Osteocyte (in vitro differentiated cells): ENCODE measurements around the gene NUP98. TPM values are rescaled to one million over a fixed set of nuclear protein-coding genes. Genes with fewer than 3 reads are reported as not detected.

ENCODE experiments used
- DNase-seq: peaks from one replicate; pipeline ENCODE4 v3.0.0; 2021; ENCODE audit warnings: mixed read lengths; ENCODE audit not compliant: unreplicated experiment; ENCODE audit errors: extremely low spot score
- H3K27ac Mint-ChIP-seq: one replicate; pipeline ENCODE4 v1.8.0; 2021; ENCODE audit warnings: mild to moderate bottlenecking, mixed read lengths; ENCODE audit not compliant: unreplicated experiment
- H3K27me3 Mint-ChIP-seq: one replicate; pipeline ENCODE4 v1.8.0; 2021; ENCODE audit warnings: mixed read lengths; ENCODE audit not compliant: unreplicated experiment
- H3K36me3 Mint-ChIP-seq: one replicate; pipeline ENCODE4 v1.8.0; 2021; ENCODE audit warnings: mixed read lengths; ENCODE audit not compliant: unreplicated experiment
- H3K4me1 Mint-ChIP-seq: one replicate; pipeline ENCODE4 v1.8.0; 2021; ENCODE audit warnings: mixed read lengths; ENCODE audit not compliant: unreplicated experiment
- H3K4me3 Mint-ChIP-seq: one replicate; pipeline ENCODE4 v1.8.0; 2021; ENCODE audit warnings: mild to moderate bottlenecking, moderate library complexity, mixed read lengths; ENCODE audit not compliant: unreplicated experiment
- H3K9me3 Mint-ChIP-seq: one replicate; pipeline ENCODE4 v1.8.0; 2021; ENCODE audit warnings: mixed read lengths; ENCODE audit not compliant: unreplicated experiment
- total RNA-seq: library from RNA; stranded (reverse); gene quantifications from 2 replicates; pipeline ENCODE4 v1.2.1, GENCODE V29; 2021
- TF ChIP-seq, protein P1 (sequence below): fragments of 200-600 bp; sonication (generic); IDR thresholded peaks from 2 replicates; pipeline ENCODE4 v1.5.0; 2021; ENCODE audit warnings: antibody characterized with exemption, mild to moderate bottlenecking, moderate library complexity

Gene NUP98
- total RNA-seq, 1 donor from 2014 or later, result 68.9 TPM

DNA sequence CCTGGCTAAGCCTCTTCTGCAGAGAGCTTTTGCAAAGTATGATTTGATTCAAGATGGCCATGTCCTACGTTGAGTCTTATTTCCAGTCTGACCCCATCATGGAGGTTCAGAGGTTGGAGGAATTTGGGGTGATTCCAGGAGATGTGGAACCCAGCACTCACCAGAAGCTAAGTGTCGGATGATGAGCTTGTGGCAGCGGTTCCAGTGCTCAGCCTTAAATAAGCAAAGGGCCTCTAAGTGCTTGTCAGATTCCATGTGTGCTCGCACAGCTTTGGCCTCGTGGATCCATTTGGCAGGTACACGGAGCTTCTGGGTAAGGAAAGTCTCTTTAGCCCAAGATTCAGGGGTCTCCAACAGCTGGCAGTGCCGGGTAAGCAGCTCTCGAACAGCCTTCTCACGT lies 114.3 kb downstream of the NUP98 start:
- peaks cover 61% of the 10 kb centered on the region for H3K36me3 Mint-ChIP-seq
- no peaks in the 10 kb centered on the region for H3K27me3 Mint-ChIP-seq
- H3K4me3 Mint-ChIP-seq, result no peak overlapping the region
- no peak for DNase-seq
- H3K4me1 Mint-ChIP-seq, result peaks cover 8% of the 10 kb centered on the region
- no peaks in the 10 kb centered on the region for H3K9me3 Mint-ChIP-seq
- TF ChIP-seq, protein P1, sequence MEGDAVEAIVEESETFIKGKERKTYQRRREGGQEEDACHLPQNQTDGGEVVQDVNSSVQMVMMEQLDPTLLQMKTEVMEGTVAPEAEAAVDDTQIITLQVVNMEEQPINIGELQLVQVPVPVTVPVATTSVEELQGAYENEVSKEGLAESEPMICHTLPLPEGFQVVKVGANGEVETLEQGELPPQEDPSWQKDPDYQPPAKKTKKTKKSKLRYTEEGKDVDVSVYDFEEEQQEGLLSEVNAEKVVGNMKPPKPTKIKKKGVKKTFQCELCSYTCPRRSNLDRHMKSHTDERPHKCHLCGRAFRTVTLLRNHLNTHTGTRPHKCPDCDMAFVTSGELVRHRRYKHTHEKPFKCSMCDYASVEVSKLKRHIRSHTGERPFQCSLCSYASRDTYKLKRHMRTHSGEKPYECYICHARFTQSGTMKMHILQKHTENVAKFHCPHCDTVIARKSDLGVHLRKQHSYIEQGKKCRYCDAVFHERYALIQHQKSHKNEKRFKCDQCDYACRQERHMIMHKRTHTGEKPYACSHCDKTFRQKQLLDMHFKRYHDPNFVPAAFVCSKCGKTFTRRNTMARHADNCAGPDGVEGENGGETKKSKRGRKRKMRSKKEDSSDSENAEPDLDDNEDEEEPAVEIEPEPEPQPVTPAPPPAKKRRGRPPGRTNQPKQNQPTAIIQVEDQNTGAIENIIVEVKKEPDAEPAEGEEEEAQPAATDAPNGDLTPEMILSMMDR, result no peak
- no peak overlapping the region for H3K27ac Mint-ChIP-seq

DNA sequence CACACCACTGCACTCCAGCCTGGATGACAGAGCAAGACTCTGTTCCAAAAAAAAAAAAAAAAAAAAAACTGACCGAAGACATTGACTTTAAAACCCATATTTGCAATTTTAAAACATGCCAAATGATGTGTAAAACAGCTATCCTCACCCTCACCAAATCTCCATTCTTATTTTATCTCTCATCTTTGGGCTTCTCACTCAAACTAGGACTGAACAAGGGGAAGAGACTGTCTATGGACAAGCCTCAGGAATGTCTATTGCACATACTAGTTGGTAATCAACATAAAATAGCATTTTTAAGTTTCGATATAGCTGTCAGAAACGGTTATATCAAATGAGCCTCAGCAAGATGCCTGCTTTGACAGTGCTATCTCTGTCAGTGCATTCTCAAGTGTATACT lies 118.3 kb downstream of the NUP98 start:
- no peaks in the 10 kb centered on the region for H3K27me3 Mint-ChIP-seq
- peaks cover 67% of the 10 kb centered on the region for H3K36me3 Mint-ChIP-seq
- H3K4me1 Mint-ChIP-seq, result no peaks in the 10 kb centered on the region
- no peaks in the 10 kb centered on the region for H3K9me3 Mint-ChIP-seq
- TF ChIP-seq, protein P1, result no peak
- no peak overlapping the region for H3K4me3 Mint-ChIP-seq
- no peak for DNase-seq
- no peak overlapping the region for H3K27ac Mint-ChIP-seq

DNA sequence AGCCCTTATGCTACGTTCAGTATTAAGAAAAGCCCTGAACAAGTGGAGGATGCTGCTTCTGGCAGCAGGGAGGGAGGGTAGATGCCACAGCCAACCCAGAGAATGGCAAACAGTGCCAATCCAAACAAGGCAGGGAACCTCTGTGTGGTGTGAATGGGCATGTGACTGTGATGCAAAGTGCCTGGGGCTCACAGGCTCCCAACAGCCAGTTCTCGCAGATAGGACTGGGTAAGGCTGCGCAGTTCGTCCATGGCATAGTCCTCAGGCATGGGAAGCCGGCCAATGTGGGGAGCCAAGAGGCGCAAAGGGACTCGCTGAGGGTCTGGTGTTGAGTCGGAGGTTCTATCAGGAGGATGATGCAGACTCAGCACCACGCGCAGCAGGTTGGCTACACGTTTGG lies 121.4 kb downstream of the NUP98 start:
- Mint-ChIP-seq H3K9me3 (no peaks in the 10 kb centered on the region), H3K4me1 (no peaks in the 10 kb centered on the region), H3K4me3 (no peak overlapping the region), H3K36me3 (peaks cover 58% of the 10 kb centered on the region), H3K27me3 (no peaks in the 10 kb centered on the region), H3K27ac (no peak overlapping the region)
- TF ChIP-seq, protein P1, result no peak
- peak; percentile 81 for DNase-seq

GRCh38 chr11:3674189-3674588 lies 123.2 kb downstream of the NUP98 start:
- TF ChIP-seq, protein P1, result no peak
- Mint-ChIP-seq H3K4me3 (no peak overlapping the region), H3K27ac (no peak overlapping the region), H3K27me3 (no peaks in the 10 kb centered on the region), H3K9me3 (no peaks in the 10 kb centered on the region), H3K4me1 (no peaks in the 10 kb centered on the region), H3K36me3 (peaks cover 51% of the 10 kb centered on the region)
- no peak for DNase-seq

GRCh38 chr11:3671334-3672254 lies 125.8 kb downstream of the NUP98 start, which contains the start of gene CHRNA10:
Gene CHRNA10, minus strand, starts transcription at chr11:3671384. Its CDS starts 72 bp downstream, at chr11:3671312.
- H3K36me3 Mint-ChIP-seq, result peaks cover 43% of the 10 kb centered on the region
- H3K9me3 Mint-ChIP-seq, result no peaks in the 10 kb centered on the region
- no peaks in the 10 kb centered on the region for H3K27me3 Mint-ChIP-seq
- H3K27ac Mint-ChIP-seq, result peak within 1 kb of the TSS; percentile 14
- TF ChIP-seq, protein P1, result no peak
- no peaks in the 10 kb centered on the region for H3K4me1 Mint-ChIP-seq
- DNase-seq, result no peak
- H3K4me3 Mint-ChIP-seq, result no peak within 1 kb of the TSS
